ENCODE data around the gene CENPX. TPM values are rescaled to one million over a fixed set of nuclear protein-coding genes. Genes with fewer than 3 reads are reported as not detected.

CENPX gene
- total RNA-seq, 2 donors from 2014 or later, result 16.5 to 24.4 TPM

- ATAC-seq, result no peak
- Histone ChIP-seq H3K9me3 (no peaks in the 10 kb centered on the region), H3K4me1 (peaks cover 4% of the 10 kb centered on the region), H3K27me3 (no peaks in the 10 kb centered on the region), H3K36me3 (replicated peaks in 1 of 2; ENCODE audit: insufficient read depth in 1 of 2, low read depth in 2 of 2) (no peaks in the 10 kb centered on the region), H3K4me3 (no peak overlapping the region), H3K27ac (no peak overlapping the region)
- WGBS, 2 donors, result 95% methylated on average over 19 of the region's 19 CpGs; no CpG with 5 or more reads in 1 of the 2 donors
- intact Hi-C loops (cut with DNase I), result no loop called here
- TF ChIP-seq POLR2A (IDR thresholded peaks at IDR 0.05), result no peak
- TF ChIP-seq, protein P1, sequence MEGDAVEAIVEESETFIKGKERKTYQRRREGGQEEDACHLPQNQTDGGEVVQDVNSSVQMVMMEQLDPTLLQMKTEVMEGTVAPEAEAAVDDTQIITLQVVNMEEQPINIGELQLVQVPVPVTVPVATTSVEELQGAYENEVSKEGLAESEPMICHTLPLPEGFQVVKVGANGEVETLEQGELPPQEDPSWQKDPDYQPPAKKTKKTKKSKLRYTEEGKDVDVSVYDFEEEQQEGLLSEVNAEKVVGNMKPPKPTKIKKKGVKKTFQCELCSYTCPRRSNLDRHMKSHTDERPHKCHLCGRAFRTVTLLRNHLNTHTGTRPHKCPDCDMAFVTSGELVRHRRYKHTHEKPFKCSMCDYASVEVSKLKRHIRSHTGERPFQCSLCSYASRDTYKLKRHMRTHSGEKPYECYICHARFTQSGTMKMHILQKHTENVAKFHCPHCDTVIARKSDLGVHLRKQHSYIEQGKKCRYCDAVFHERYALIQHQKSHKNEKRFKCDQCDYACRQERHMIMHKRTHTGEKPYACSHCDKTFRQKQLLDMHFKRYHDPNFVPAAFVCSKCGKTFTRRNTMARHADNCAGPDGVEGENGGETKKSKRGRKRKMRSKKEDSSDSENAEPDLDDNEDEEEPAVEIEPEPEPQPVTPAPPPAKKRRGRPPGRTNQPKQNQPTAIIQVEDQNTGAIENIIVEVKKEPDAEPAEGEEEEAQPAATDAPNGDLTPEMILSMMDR (IDR thresholded peaks at IDR 0.05), result no peak
- DNase-seq, result no peak
These were observed 9.9 kb downstream of the CENPX start for GRCh38 chr17:82012640-82013295.

DNA sequence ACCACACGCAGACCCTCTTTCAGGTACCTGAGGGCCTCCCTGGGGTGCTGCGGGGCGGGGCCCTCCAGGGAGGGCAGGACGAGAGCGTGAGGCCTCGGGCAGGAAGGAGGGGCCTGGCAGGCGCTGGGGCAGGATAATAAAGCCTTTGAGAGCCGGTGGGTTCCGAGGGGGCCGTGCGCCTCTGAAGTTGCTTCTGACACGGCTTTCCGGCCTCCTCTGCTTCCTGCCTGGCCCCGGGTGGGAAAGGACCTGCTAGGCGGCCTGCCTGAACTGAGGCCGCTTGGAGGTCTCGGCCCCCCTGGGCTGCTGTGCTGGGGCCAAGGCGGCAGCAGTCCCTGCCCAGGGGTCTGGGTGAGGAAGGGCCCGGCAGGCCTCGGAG lies 10.4 kb downstream of the CENPX start:
- no peak for TF ChIP-seq POLR2A (IDR thresholded peaks at IDR 0.05)
- TF ChIP-seq, protein P1 (IDR thresholded peaks at IDR 0.05), result no peak
- no peak for DNase-seq
- Histone ChIP-seq H3K4me3 (no peak overlapping the region), H3K27me3 (no peaks in the 10 kb centered on the region), H3K4me1 (no peaks in the 10 kb centered on the region), H3K27ac (no peak overlapping the region), H3K9me3 (no peaks in the 10 kb centered on the region), H3K36me3 (replicated peaks in 1 of 2; ENCODE audit: insufficient read depth in 1 of 2, low read depth in 2 of 2) (no peaks in the 10 kb centered on the region)
- intact Hi-C loops (cut with DNase I), result no loop called here
- WGBS, 2 donors, result 86 to 91% methylated on average over 6 to 20 of the region's 20 CpGs
- no peak for ATAC-seq

DNA sequence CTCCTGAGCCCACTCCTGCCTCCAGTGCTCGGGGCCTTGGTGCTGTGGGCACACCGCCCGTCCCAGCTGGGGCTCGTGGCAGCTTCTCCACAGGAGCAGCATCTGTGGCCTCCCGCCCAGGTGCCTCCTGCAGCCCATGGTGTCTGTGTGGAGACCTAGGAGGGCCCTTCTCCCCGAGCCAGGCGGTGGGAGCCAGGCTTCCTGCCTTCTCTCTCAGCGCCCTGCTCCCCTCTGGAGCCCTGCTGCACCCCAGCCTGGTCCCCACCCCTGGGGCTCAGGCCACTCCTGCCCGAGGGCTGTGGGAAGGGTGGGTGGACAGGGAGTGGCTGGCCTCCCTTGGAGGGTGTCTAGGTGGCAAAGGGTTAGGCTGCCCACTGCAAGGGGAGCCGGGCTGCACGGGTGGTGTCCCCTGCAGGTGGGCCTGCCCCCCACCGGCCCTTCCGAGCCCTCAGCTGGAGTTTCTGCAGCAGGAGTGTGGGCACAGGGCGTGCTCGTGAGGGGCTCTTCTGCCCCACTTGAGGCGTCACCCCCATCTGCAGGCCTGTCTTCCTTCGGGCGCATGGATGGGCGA lies 11.0 kb downstream of the CENPX start:
- no peaks in the 10 kb centered on the region for H3K9me3 ChIP-seq
- no peak overlapping the region for H3K4me3 ChIP-seq
- H3K27me3 ChIP-seq, result no peaks in the 10 kb centered on the region
- no peak for DNase-seq
- 93 to 95% methylated on average over 14 to 17 of the region's 19 CpGs for WGBS, 2 donors
- ATAC-seq, result no peak
- H3K36me3 ChIP-seq (replicated peaks in 1 of 2; ENCODE audit: insufficient read depth in 1 of 2, low read depth in 2 of 2), result no peaks in the 10 kb centered on the region
- H3K27ac ChIP-seq, result no peak overlapping the region
- intact Hi-C loops (cut with DNase I), result no loop called here
- TF ChIP-seq, protein P1 (IDR thresholded peaks at IDR 0.05), result no peak
- no peak for TF ChIP-seq POLR2A (IDR thresholded peaks at IDR 0.05)
- no peaks in the 10 kb centered on the region for H3K4me1 ChIP-seq

DNA sequence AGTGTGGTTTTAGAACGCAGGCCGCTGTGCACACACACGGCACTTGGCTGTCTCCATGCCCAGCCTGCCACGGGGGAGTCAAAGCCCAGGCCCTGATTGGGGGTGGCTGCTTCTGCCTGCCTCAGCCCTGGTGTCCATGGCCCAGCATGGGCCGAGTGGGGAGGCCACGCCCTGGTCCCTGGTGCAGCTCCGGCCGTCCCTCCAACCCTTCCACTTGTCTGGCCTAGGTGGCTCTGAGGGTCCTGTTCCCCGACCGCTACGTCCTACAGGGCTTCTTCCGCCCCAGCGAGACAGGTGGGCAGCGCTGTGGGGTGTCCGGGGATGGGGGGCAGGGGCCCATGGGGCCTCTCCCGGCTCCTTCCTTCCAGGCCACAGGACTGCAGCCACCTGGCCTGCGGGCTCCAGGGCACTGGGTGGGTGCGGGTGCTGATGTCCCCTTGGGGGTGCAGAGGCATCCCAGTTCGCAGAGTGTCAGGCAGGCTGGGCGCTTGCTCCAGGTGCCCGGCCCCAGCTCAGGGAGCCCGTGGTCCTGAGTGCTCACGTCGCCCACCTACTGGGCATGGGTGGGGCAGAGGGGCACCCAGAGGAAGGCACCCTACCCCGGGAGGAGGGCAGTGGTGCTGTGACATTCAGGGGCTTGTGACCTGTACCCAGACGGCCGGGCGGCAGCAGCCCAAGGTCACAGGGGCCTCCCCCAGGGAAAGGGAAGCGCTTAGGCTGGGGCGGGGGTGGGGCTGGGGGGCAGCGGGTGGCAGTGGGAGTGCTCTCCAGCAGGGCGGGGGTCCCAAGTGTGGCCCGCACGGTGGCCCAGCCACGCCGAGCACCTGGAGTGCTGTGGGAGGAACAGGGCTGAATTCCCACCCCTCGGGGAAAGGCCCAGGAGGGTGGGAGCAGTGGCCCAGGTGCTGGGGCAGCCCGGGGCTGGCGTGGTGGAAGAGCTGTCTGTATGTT lies 11.8 kb downstream of the CENPX start:
- H3K4me3 ChIP-seq, result no peak overlapping the region
- H3K4me1 ChIP-seq, result no peaks in the 10 kb centered on the region
- H3K27me3 ChIP-seq, result no peaks in the 10 kb centered on the region
- no peak for ATAC-seq
- DNase-seq, result no peak
- intact Hi-C loops (cut with DNase I), result no loop called here
- no peaks in the 10 kb centered on the region for H3K9me3 ChIP-seq
- no peaks in the 10 kb centered on the region for H3K36me3 ChIP-seq (replicated peaks in 1 of 2; ENCODE audit: insufficient read depth in 1 of 2, low read depth in 2 of 2)
- no peak overlapping the region for H3K27ac ChIP-seq
- WGBS, 2 donors, result 90 to 91% methylated on average over 23 to 26 of the region's 39 CpGs
- TF ChIP-seq, protein P1 (IDR thresholded peaks at IDR 0.05), result no peak
- TF ChIP-seq POLR2A (IDR thresholded peaks at IDR 0.05), result no peak

Data from body of pancreas (tissue), 4 donors.